GM19467 (cell line): ENCODE results near the gene IQGAP3.

Experiments
- ATAC-seq: cut with Tn5 transposase; IDR thresholded peaks from one replicate; pipeline ENCODE4 v1.9.1; 2021; ENCODE audit warnings: mild to moderate bottlenecking, moderate library complexity; ENCODE audit not compliant: unreplicated experiment

Gene IQGAP3

GRCh38 chr1:156484480-156485058, 87.8 kb downstream of the IQGAP3 start:
- ATAC-seq, result no peak

- no peak for ATAC-seq
Measured at GRCh38 chr1:156483397-156483796, 89.0 kb downstream of the IQGAP3 start.

- no peak for ATAC-seq
Measured at GRCh38 chr1:156482276-156482675, 90.1 kb downstream of the IQGAP3 start.

- no peak for ATAC-seq
Measured at GRCh38 chr1:156481527-156481926, 90.8 kb downstream of the IQGAP3 start.

GRCh38 chr1:156480411-156481192, 91.8 kb downstream of the IQGAP3 start:
- ATAC-seq, result no peak

GRCh38 chr1:156480016-156480370, 92.4 kb downstream of the IQGAP3 start:
- no peak for ATAC-seq

GRCh38 chr1:156479093-156480015, 93.0 kb downstream of the IQGAP3 start:
- no peak for ATAC-seq

GRCh38 chr1:156478250-156478627, 94.1 kb downstream of the IQGAP3 start:
- ATAC-seq, result no peak

- no peak for ATAC-seq
Measured at GRCh38 chr1:156477526-156478249, 94.7 kb downstream of the IQGAP3 start.

GRCh38 chr1:156476501-156477298, 95.7 kb downstream of the IQGAP3 start:
- no peak for ATAC-seq

GRCh38 chr1:156475568-156476500, 96.5 kb downstream of the IQGAP3 start:
- ATAC-seq, result no peak
